ENCODE measurements around the gene CD93.

CD93 gene

GRCh38 chr20:23039136-23039875 is 46.8 kb downstream of the CD93 start:
- TF ChIP-seq CTCF (IDR thresholded peaks at IDR 0.05): no peak

- no peak for TF ChIP-seq CTCF (IDR thresholded peaks at IDR 0.05)
Measured at GRCh38 chr20:23037017-23037481, 49.1 kb downstream of the CD93 start.

GRCh38 chr20:23036371-23036770 is 49.8 kb downstream of the CD93 start:
- no peak for TF ChIP-seq CTCF (IDR thresholded peaks at IDR 0.05)

GRCh38 chr20:23035731-23036130 is 50.4 kb downstream of the CD93 start:
- TF ChIP-seq CTCF (IDR thresholded peaks at IDR 0.05): no peak

- no peak for TF ChIP-seq CTCF (IDR thresholded peaks at IDR 0.05)
Measured at GRCh38 chr20:23034721-23035671, 51.1 kb downstream of the CD93 start, which contains the start of gene SSTR4. Gene SSTR4, plus strand, starts transcription at chr20:23035312. Its CDS starts 172 bp downstream, at chr20:23035484.

GRCh38 chr20:23033918-23034317 is 52.2 kb downstream of the CD93 start:
- TF ChIP-seq CTCF (IDR thresholded peaks at IDR 0.05): no peak

- no peak for TF ChIP-seq CTCF (IDR thresholded peaks at IDR 0.05)
Measured at GRCh38 chr20:23032750-23033078, 53.4 kb downstream of the CD93 start.

Measured in LNCAP (cell line).